Gastrocnemius medialis (tissue), 4 donors: Measurements from ENCODE around the gene CDH4.

Experiments used
- POLR2A ChIP-seq, 2 donors: fragments of 450-650 bp; IDR thresholded peaks; one replicate each; pipeline ENCODE4 v1.6.1; 2017; ENCODE audit warnings: antibody characterized with exemption in 2 of 2, mild to moderate bottlenecking in 2 of 2, moderate library complexity in 2 of 2
- TF ChIP-seq, protein P1 (sequence below), 5 experiments: fragments of 450-650 bp in 3 of 5; fragments of 200-600 bp in 2 of 5; sonication (generic) in 2 of 5; IDR thresholded peaks in 4 of 5; conservative IDR thresholded peaks in 1 of 5; 1 replicate in 4 of 5; 2 replicates in 1 of 5; pipeline ENCODE4 v1.5.1; 2016 to 2019; ENCODE audit warnings: antibody characterized with exemption in 5 of 5, mild to moderate bottlenecking in 3 of 5, moderate library complexity in 3 of 5

DNA sequence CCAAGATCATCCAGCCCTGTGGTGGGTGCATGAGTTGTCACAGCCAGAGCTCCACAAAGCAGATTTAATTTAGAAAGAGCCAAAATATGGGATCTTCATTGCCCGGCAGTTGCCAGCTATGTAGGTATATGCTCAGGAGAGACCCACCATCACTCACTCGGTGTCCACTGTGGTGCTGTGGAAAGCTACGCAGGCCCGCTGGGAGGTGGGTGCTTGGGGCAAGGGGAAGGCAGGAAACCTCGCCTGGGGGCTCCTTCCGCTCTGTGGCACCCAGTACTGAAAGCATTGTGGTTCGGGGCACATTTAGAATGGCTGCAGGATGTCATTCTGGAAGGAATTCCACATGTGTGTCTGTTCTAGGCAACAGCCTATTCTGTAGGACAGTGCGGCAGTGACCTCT, 553.7 kb downstream of the CDH4 start:
- TF ChIP-seq, protein P1, sequence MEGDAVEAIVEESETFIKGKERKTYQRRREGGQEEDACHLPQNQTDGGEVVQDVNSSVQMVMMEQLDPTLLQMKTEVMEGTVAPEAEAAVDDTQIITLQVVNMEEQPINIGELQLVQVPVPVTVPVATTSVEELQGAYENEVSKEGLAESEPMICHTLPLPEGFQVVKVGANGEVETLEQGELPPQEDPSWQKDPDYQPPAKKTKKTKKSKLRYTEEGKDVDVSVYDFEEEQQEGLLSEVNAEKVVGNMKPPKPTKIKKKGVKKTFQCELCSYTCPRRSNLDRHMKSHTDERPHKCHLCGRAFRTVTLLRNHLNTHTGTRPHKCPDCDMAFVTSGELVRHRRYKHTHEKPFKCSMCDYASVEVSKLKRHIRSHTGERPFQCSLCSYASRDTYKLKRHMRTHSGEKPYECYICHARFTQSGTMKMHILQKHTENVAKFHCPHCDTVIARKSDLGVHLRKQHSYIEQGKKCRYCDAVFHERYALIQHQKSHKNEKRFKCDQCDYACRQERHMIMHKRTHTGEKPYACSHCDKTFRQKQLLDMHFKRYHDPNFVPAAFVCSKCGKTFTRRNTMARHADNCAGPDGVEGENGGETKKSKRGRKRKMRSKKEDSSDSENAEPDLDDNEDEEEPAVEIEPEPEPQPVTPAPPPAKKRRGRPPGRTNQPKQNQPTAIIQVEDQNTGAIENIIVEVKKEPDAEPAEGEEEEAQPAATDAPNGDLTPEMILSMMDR (IDR thresholded peaks at IDR 0.05 in 4 of 5, conservative IDR thresholded peaks at IDR 0.05 in 1 of 5), result no peak
- TF ChIP-seq POLR2A (IDR thresholded peaks at IDR 0.05), result no peak
